Ishikawa (cell line): Measurements from ENCODE around the gene KRTAP9-4.

Source experiments
- CEBPB ChIP-seq: IDR thresholded peaks from 2 replicates; pipeline ENCODE4 v1.6.1; 2012
- CREB1 ChIP-seq: IDR thresholded peaks from 2 replicates; pipeline ENCODE4 v1.6.1; 2012; ENCODE audit warnings: low read depth
- EGR1 ChIP-seq: IDR thresholded peaks from 2 replicates; pipeline ENCODE4 v1.6.1; 2012
- EP300 ChIP-seq: IDR thresholded peaks from 2 replicates; pipeline ENCODE4 v1.6.1; 2012; ENCODE audit warnings: borderline replicate concordance
- FOXM1 ChIP-seq: IDR thresholded peaks from 2 replicates; pipeline ENCODE4 v1.6.1; 2012; ENCODE audit warnings: low read depth, borderline replicate concordance
- NFIC ChIP-seq: IDR thresholded peaks from 2 replicates; pipeline ENCODE4 v1.6.1; 2012
- RAD21 ChIP-seq: IDR thresholded peaks from 2 replicates; pipeline ENCODE4 v1.6.1; 2012; ENCODE audit warnings: low read depth
- TAF1 ChIP-seq: IDR thresholded peaks from 2 replicates; pipeline ENCODE4 v1.6.1; 2012; ENCODE audit warnings: low read depth, mild to moderate bottlenecking
- TCF12 ChIP-seq: IDR thresholded peaks from 2 replicates; pipeline ENCODE4 v1.6.1; 2012; ENCODE audit warnings: low read depth
- TEAD4 ChIP-seq: IDR thresholded peaks from 2 replicates; pipeline ENCODE4 v1.6.1; 2012
- YY1 ChIP-seq: IDR thresholded peaks from 2 replicates; pipeline ENCODE4 v1.6.1; 2012; ENCODE audit warnings: low read depth
- ZBTB7A ChIP-seq: IDR thresholded peaks from 2 replicates; pipeline ENCODE4 v1.6.1; 2012; ENCODE audit warnings: low read depth
- TF ChIP-seq, protein P1 (sequence below): IDR thresholded peaks from 2 replicates; pipeline ENCODE4 v1.6.1; 2012; ENCODE audit warnings: low read depth, mild to moderate bottlenecking
- TF ChIP-seq, protein P2 (sequence below): IDR thresholded peaks from 2 replicates; pipeline ENCODE4 v1.6.1; 2012

KRTAP9-4 gene

DNA sequence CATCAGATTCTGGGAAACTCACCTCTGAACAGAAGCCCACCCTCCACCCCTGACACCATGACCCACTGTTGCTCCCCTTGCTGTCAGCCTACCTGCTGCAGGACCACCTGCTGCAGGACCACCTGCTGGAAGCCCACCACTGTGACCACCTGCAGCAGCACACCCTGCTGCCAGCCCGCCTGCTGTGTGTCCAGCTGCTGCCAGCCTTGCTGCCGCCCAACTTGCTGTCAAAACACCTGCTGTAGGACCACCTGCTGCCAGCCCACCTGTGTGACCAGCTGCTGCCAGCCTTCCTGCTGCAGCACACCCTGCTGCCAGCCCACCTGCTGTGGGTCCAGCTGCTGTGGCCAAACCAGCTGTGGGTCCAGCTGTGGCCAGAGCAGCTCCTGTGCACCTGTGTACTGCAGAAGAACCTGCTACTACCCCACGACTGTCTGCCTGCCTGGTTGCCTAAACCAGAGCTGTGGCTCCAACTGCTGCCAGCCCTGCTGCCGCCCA lies 22.8 kb upstream of the KRTAP9-4 start, which contains the start of gene KRTAP9-2:
Gene KRTAP9-2 (plus strand): TSS at position 51 of the 498 bp plus-strand sequence. CDS start 7 bp downstream, at position 58.
- TF ChIP-seq TCF12: peak; percentile 73

GRCh38 chr17:41230094-41230493 lies 19.4 kb upstream of the KRTAP9-4 start:
- TF ChIP-seq CEBPB: no peak
- no peak for TF ChIP-seq CREB1
- no peak for TF ChIP-seq TAF1
- no peak for TF ChIP-seq FOXM1
- no peak for TF ChIP-seq EGR1
- TF ChIP-seq NFIC: no peak

- TF ChIP-seq NFIC (no peak), RAD21 (no peak), CREB1 (no peak), EGR1 (no peak), ZBTB7A (no peak), TAF1 (no peak), TCF12 (no peak)
- TF ChIP-seq, protein P1, sequence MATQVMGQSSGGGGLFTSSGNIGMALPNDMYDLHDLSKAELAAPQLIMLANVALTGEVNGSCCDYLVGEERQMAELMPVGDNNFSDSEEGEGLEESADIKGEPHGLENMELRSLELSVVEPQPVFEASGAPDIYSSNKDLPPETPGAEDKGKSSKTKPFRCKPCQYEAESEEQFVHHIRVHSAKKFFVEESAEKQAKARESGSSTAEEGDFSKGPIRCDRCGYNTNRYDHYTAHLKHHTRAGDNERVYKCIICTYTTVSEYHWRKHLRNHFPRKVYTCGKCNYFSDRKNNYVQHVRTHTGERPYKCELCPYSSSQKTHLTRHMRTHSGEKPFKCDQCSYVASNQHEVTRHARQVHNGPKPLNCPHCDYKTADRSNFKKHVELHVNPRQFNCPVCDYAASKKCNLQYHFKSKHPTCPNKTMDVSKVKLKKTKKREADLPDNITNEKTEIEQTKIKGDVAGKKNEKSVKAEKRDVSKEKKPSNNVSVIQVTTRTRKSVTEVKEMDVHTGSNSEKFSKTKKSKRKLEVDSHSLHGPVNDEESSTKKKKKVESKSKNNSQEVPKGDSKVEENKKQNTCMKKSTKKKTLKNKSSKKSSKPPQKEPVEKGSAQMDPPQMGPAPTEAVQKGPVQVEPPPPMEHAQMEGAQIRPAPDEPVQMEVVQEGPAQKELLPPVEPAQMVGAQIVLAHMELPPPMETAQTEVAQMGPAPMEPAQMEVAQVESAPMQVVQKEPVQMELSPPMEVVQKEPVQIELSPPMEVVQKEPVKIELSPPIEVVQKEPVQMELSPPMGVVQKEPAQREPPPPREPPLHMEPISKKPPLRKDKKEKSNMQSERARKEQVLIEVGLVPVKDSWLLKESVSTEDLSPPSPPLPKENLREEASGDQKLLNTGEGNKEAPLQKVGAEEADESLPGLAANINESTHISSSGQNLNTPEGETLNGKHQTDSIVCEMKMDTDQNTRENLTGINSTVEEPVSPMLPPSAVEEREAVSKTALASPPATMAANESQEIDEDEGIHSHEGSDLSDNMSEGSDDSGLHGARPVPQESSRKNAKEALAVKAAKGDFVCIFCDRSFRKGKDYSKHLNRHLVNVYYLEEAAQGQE: no peak
Observed at GRCh38 chr17:41231731-41232130, 17.8 kb upstream of the KRTAP9-4 start.

GRCh38 chr17:41232399-41233105 lies 16.9 kb upstream of the KRTAP9-4 start, which contains the start of gene KRTAP9-3:
Gene KRTAP9-3 (plus strand): TSS chr17:41232449. CDS start chr17:41232502, 53 bp downstream.
- TF ChIP-seq TCF12: peak; percentile 92

DNA sequence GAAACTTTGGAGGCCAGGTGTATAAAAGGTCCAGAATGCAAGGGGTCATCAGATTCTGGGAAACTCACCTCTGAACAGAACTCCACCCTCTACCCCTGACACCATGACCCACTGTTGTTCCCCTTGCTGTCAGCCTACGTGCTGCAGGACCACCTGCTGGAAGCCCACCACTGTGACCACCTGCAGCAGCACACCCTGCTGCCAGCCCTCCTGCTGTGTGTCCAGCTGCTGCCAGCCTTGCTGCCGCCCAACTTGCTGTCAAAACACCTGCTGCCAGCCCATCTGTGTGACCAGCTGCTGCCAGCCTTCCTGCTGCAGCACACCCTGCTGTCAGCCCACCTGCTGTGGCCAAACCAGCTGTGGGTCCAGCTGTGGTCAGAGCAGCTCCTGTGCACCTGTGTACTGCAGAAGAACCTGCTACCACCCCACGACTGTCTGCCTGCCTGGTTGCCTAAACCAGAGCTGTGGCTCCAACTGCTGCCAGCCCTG lies 11.5 kb upstream of the KRTAP9-4 start, which contains the start of gene KRTAP9-8:
Gene KRTAP9-8 (plus strand): TSS at position 51 of the 489 bp plus-strand sequence. CDS start 53 bp downstream, at position 104.
- TF ChIP-seq TCF12: peak; percentile 94

DNA sequence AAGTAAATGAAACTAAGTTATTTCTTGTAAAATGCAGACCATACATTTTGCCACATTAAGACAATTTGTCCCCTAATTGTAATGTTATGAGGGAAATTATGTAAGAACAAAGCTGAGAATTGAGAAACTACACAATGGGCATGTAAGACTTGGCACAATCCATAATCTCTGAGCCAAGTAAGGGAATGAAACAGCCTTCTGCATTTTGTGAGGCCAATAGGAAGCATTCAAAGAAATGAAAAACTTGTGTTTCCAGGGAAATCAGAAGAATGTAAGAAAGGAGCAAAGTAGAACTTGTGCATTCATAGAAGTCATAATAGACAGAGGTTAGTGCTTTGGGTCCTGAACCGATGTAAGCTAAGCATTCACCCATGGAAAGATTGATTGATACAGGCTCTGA lies 1.8 kb downstream of the KRTAP9-4 start:
- TF ChIP-seq EGR1 (no peak), FOXM1 (no peak), YY1 (no peak)
- TF ChIP-seq, protein P1: no peak

GRCh38 chr17:41254861-41255260 lies 5.4 kb downstream of the KRTAP9-4 start:
- TF ChIP-seq TAF1: no peak
- TF ChIP-seq TCF12: no peak
- TF ChIP-seq EP300: no peak
- TF ChIP-seq ZBTB7A: no peak
- TF ChIP-seq FOXM1: no peak
- TF ChIP-seq, protein P2, sequence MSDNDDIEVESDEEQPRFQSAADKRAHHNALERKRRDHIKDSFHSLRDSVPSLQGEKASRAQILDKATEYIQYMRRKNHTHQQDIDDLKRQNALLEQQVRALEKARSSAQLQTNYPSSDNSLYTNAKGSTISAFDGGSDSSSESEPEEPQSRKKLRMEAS: no peak
- no peak for TF ChIP-seq TEAD4
- TF ChIP-seq NFIC: no peak
- TF ChIP-seq, protein P1: no peak
- no peak for TF ChIP-seq RAD21
